ENCODE results near the gene BRCC3.

Gene BRCC3

GRCh38 chrX:155070975-155071693 lies at the start of gene BRCC3, which contains the start of the genes CMC4 and MTCP1:
Gene BRCC3, plus strand, starts transcription at chrX:155071508. Its CDS starts 20 bp downstream, at chrX:155071528.
Gene CMC4, minus strand, starts transcription at chrX:155071136. Its CDS starts 7,113 bp downstream, at chrX:155064023.
Gene MTCP1, minus strand, starts transcription at chrX:155071136. Its CDS starts 5,126 bp downstream, at chrX:155066010.
- peak; percentile 92 for DNase-seq

GRCh38 chrX:155022585-155022984 lies 48.7 kb upstream of the BRCC3 start, which contains the start of gene F8:
Gene F8, minus strand, starts transcription at chrX:155022723. Its CDS starts 171 bp downstream, at chrX:155022552.
- DNase-seq: no peak

- no peak for DNase-seq
Measured at GRCh38 chrX:155023907-155024833, 47.1 kb upstream of the BRCC3 start.

- DNase-seq: no peak
Measured at GRCh38 chrX:155026420-155026726, 44.9 kb upstream of the BRCC3 start.

- DNase-seq: peak; percentile 97
Measured at GRCh38 chrX:155026727-155027508, 44.4 kb upstream of the BRCC3 start, which contains the start of gene FUNDC2. Gene FUNDC2, plus strand, starts transcription at chrX:155026844. Its CDS starts 95 bp downstream, at chrX:155026939.

GRCh38 chrX:155027509-155028066 lies 43.7 kb upstream of the BRCC3 start:
- peak; percentile 69 for DNase-seq

GRCh38 chrX:155028129-155028528 lies 43.2 kb upstream of the BRCC3 start:
- DNase-seq: no peak

- no peak for DNase-seq
Measured at GRCh38 chrX:155028877-155029291, 42.4 kb upstream of the BRCC3 start.

- DNase-seq: no peak
Measured at GRCh38 chrX:155031657-155032056, 39.7 kb upstream of the BRCC3 start.

- no peak for DNase-seq
Measured at GRCh38 chrX:155035688-155036087, 35.6 kb upstream of the BRCC3 start.

GRCh38 chrX:155046129-155046810 lies 25.0 kb upstream of the BRCC3 start:
- DNase-seq: peak; percentile 15

GRCh38 chrX:155046811-155047528 lies 24.3 kb upstream of the BRCC3 start:
- no peak for DNase-seq

GRCh38 chrX:155048977-155049619 lies 22.2 kb upstream of the BRCC3 start:
- peak; percentile 50 for DNase-seq

- DNase-seq: no peak
Measured at GRCh38 chrX:155052738-155053498, 18.4 kb upstream of the BRCC3 start.

- no peak for DNase-seq
Measured at GRCh38 chrX:155053656-155054055, 17.7 kb upstream of the BRCC3 start.

GRCh38 chrX:155054255-155054654 lies 17.1 kb upstream of the BRCC3 start:
- DNase-seq: no peak

- DNase-seq: no peak
Measured at GRCh38 chrX:155055494-155055893, 15.8 kb upstream of the BRCC3 start.

- no peak for DNase-seq
Measured at GRCh38 chrX:155056471-155056870, 14.8 kb upstream of the BRCC3 start.

- peak; percentile 29 for DNase-seq
Measured at GRCh38 chrX:155056877-155057792, 14.2 kb upstream of the BRCC3 start.
